HG03159 (cell line): ENCODE results near the gene ROR1.

Experiments used
- ATAC-seq: cut with Tn5 transposase; IDR thresholded peaks from one replicate; pipeline ENCODE4 v1.9.1; 2021; ENCODE audit warnings: mild to moderate bottlenecking, moderate library complexity; ENCODE audit not compliant: unreplicated experiment

Gene ROR1

DNA sequence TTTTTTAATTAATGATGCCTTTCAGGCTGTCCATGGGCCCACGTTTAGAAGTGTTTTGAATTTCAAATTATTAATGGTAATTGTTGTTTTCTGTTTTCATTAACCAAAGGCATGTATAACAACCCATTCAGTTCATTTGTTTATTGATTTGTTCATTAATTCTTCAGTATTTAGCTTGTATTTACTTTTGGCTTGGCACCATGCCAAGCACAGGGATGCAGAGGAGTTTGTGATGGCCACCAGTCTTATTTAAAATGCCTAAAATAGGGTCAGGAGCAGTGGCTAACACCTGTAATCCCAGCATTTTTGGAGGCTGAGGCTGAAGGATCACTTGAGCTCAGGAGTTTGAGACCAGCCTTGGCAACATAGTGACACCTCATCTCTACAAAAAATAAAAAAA is 75.3 kb downstream of the ROR1 start:
- ATAC-seq, result no peak

GRCh38 chr1:63854091-63854490 is 80.3 kb downstream of the ROR1 start:
- ATAC-seq, result no peak

GRCh38 chr1:63855942-63856341 is 82.1 kb downstream of the ROR1 start:
- no peak for ATAC-seq

DNA sequence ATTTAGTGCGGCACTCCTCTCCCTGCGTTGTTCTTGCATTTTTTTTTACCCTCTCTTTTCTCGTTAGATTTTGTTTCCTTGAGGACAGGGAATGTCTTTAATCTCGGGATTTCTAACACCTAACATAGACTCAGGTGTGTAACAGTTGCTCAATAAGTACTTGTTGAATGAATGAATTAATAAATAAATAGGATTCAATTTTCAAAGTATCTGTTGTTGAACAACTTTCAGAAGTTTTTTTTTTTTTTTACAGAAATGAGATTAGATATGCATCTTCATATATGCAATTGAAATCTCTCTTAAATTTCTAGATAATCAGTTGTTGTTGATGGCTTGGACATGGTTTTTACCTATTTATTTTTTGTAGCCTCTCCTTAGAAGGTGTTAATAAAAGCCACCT is 83.1 kb downstream of the ROR1 start:
- no peak for ATAC-seq

DNA sequence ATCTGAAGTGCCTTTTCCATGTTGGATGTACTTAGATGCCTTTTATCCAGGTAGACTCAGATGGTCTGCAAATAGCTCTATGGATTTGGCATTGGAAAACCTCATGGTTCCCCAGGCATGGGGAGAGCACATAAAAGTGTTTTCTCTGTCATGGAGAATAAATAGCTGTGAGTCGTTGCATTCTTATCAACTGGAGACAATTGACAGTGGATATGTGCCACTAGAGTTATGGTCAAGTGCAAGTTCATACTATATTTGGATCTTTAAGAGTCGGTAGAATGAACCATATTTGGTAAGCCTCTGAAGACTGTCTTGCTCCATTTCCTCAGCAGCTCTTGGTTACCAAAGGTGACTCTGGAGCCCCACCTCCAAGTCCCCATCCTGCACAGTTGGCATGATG is 83.7 kb downstream of the ROR1 start:
- ATAC-seq, result no peak

- ATAC-seq, result no peak
These were observed 84.3 kb downstream of the ROR1 start for GRCh38 chr1:63858153-63858552.

GRCh38 chr1:63859480-63860275 is 85.9 kb downstream of the ROR1 start:
- no peak for ATAC-seq

DNA sequence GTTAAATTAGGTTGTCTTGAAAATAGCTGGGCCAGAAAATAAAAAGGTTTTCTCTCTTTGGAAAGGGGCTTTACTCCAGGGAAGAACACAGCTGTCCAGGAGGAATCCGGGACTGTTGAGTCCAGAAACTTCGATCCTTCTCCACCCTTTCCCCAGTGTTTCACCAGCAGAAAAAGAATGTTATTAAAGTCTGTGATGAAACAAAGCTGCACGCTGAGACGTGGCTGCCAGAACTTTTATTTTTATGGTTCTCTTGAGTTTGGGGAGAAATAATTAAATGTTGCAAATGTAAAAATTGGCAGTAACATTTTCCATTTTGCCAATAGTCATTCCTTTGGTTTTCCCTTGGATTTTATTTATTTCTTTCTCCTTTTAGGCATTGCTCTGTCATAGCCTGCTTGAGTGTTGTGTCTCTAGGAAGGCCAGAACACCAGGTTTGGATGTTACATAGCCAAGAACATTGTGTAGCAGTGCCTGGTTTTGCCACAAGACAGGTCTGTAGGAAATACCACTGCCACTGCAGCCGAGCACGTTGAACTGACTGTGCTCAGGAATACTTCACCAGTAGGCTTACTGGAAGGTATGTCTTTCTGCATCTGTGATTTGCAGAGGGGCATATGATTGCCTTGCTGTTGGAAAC is 87.4 kb downstream of the ROR1 start:
- no peak for ATAC-seq

- no peak for ATAC-seq
These were observed 89.3 kb downstream of the ROR1 start for GRCh38 chr1:63863145-63863544.

DNA sequence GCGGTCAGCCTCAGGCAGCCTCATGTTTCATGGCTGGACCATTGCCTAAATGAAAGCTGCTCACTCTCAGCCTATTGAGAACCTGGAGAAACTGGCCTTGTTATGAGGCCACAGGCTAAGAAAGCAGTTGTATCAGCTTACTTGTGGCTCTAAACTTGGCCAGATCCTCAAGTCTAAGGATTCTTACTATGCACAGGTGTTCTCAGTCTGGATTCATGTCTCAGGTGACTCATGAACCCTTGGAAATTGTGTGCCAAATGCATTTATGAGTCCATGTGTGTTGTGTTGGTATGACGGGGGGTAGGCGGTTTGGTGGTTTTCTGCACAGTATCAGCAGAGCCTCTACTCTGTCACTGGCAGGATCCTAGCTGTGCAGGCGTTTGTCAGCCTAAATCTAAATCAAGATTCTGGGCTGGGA is 90.4 kb downstream of the ROR1 start:
- ATAC-seq, result no peak

GRCh38 chr1:63865561-63865960 is 91.7 kb downstream of the ROR1 start:
- no peak for ATAC-seq

DNA sequence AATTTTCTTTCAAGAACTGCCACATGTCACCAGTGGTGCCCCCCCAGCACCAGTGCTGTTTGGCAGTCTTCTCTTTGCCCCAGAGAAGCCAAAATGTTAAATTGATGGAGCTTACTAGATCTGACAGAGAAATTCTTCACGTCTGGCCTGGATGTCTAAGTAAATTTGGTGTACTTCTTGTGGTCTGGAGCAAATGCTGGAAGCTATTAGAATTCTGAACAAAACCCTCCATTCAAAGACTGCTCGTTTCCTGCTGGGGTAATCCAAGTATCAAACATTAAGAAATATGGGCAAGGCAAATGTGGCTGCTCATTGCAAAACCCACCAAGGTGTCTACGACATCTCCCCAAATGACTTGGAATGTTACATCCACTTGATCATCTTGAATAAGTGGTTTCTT is 92.3 kb downstream of the ROR1 start:
- no peak for ATAC-seq

DNA sequence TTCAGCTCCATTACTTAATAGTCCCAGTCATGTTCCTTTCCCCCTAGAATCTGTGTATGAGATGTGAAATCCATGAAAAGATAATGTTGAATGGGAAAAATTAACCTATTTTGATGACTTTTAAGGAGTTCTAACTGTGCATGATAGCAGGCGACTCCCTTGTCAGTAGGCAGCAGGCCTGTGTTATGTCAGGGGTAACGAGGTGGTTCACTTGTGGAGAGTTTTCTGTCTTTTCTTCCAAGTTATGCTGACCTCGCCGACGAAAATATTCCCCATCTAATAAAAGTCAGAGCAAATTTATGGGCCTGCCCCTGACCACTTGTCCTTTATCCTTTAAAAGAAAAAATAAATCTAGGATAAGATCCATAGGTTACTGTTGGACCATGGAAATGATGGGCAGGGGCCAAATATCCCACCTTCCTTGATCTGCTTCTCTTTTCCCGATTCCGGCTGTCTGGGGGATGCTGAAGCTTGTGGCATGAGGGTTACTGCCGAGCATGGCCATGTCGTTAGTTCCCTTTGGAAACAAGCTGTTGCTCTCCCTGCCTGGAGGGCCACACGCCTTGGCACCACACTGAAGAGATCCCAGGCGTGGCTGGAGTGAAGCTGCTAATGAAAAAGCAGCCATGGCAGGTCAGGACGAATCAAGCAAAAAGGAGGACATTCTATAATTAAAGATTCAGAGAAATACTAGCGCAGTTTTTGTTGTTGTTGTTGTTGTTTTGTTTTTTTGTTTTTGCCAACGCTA is 93.8 kb downstream of the ROR1 start:
- no peak for ATAC-seq

GRCh38 chr1:63868268-63868781 is 94.5 kb downstream of the ROR1 start:
- ATAC-seq, result no peak

DNA sequence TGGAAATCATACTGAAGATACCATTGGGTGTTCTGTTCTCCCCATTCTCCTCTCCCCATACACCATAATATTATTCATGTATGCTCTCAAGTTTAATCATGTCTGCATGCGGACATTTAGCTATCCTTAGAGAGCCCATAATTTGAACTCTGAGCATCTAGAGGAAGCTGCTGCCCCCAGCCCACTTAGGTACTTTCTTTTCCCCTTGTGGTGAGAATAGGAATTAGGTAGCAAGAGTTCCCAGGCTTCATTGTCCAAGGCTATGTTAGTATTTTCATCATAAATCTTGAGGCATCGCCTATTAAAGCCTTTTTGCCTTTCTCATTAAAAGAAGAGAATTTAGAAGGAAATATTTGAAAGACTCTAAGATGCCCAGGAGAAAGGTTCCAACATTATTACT is 96.3 kb downstream of the ROR1 start:
- no peak for ATAC-seq

- ATAC-seq, result no peak
These were observed 97.6 kb downstream of the ROR1 start for GRCh38 chr1:63871463-63871862.

DNA sequence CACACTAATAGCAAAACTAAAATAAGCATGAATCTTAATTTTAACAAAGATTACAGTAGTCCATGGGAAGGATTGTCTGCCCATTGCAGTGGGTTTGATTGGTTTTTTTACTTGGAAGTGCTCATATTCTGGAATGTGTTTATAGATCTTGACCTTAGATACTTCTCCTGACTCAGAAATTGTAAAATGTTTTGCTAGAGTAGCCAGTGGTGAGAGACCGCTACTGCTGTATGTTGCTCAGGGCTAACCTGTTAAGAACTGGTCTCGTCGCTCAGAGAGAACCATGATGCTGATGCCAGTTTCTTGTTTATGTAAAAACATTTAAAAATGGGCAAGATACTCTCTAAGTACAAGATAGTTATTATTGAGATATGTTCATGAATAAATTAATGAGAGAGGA is 99.9 kb downstream of the ROR1 start:
- ATAC-seq, result no peak

GRCh38 chr1:63874278-63874880 is 100.6 kb downstream of the ROR1 start:
- no peak for ATAC-seq

- ATAC-seq, result no peak
These were observed 101.8 kb downstream of the ROR1 start for GRCh38 chr1:63875636-63876035.

- no peak for ATAC-seq
These were observed 103.4 kb downstream of the ROR1 start for GRCh38 chr1:63877021-63877767.

DNA sequence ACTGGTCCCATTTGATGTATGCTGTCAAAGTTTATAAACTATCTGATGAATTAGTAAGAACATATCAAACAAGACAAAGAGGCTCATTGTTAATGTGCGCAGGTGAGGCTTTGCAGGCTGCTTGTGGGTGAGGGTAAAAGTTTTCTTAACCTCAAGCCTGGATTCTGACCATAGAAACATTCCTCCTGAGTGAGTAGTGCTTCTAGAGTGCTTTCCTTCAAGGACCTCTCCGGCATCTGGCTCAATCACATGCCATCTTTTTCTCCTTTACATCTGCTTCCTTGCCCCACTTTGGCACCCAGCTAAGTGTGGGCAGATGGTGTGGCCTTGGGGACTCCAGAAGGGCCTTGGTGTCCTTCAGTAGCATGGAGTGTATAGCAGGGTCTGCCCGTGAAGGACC is 104.0 kb downstream of the ROR1 start:
- ATAC-seq, result no peak
